HL-60/S4 treated with phorbol 12-myristate 13-acetate at 8.2 ng/mL for 4 days and 3 days (cell line): ENCODE measurements around the gene PIK3R4.

Source experiments
- in situ Hi-C: fragments of 300-500 bp; cut with MboI; formaldehyde crosslinking; loops from 2 replicates; pipeline ENCODE4 v1.15.0; 2022; ENCODE audit warnings: low sequenced_read_pairs

Gene PIK3R4

GRCh38 chr3:130743354-130743753 lies 3.3 kb downstream of the PIK3R4 start:
- in situ Hi-C loops: no loop called here

GRCh38 chr3:130741946-130742610 lies 4.6 kb downstream of the PIK3R4 start:
- in situ Hi-C loops: no loop called here

GRCh38 chr3:130739848-130740247 lies 6.8 kb downstream of the PIK3R4 start:
- in situ Hi-C loops: no loop called here

- in situ Hi-C loops: no loop called here
Measured at GRCh38 chr3:130738241-130738640, 8.4 kb downstream of the PIK3R4 start.

- in situ Hi-C loops: no loop called here
Measured at GRCh38 chr3:130737622-130738021, 9.0 kb downstream of the PIK3R4 start.

- in situ Hi-C loops: no loop called here
Measured at GRCh38 chr3:130733236-130733875, 13.3 kb downstream of the PIK3R4 start.

- in situ Hi-C loops: no loop called here
Measured at GRCh38 chr3:130732501-130732900, 14.1 kb downstream of the PIK3R4 start.

GRCh38 chr3:130731817-130732216 lies 14.8 kb downstream of the PIK3R4 start:
- in situ Hi-C loops: no loop called here

GRCh38 chr3:130729154-130729553 lies 17.5 kb downstream of the PIK3R4 start:
- in situ Hi-C loops: no loop called here

GRCh38 chr3:130728037-130728436 lies 18.6 kb downstream of the PIK3R4 start:
- in situ Hi-C loops: no loop called here

GRCh38 chr3:130725746-130726145 lies 20.9 kb downstream of the PIK3R4 start:
- in situ Hi-C loops: no loop called here

- in situ Hi-C loops: no loop called here
Measured at GRCh38 chr3:130715616-130716015, 31.0 kb downstream of the PIK3R4 start.

GRCh38 chr3:130712718-130713423 lies 33.8 kb downstream of the PIK3R4 start:
- in situ Hi-C loops: no loop called here

- in situ Hi-C loops: no loop called here
Measured at GRCh38 chr3:130711565-130712324, 34.9 kb downstream of the PIK3R4 start.

GRCh38 chr3:130709671-130710070 lies 37.0 kb downstream of the PIK3R4 start:
- in situ Hi-C loops: no loop called here

GRCh38 chr3:130707902-130708601 lies 38.6 kb downstream of the PIK3R4 start:
- in situ Hi-C loops: no loop called here

- in situ Hi-C loops: no loop called here
Measured at GRCh38 chr3:130705501-130705900, 41.1 kb downstream of the PIK3R4 start.

GRCh38 chr3:130702985-130703384 lies 43.6 kb downstream of the PIK3R4 start:
- in situ Hi-C loops: no loop called here

GRCh38 chr3:130700541-130700940 lies 46.1 kb downstream of the PIK3R4 start:
- in situ Hi-C loops: no loop called here

GRCh38 chr3:130699765-130700164 lies 46.9 kb downstream of the PIK3R4 start:
- in situ Hi-C loops: no loop called here

- in situ Hi-C loops: no loop called here
Measured at GRCh38 chr3:130693314-130693713, 53.3 kb downstream of the PIK3R4 start.
